ENCODE data around the gene C9orf153.

- TF ChIP-seq CTCF (IDR thresholded peaks at IDR 0.05; ENCODE audit: insufficient read depth, low read length, poor library complexity, severe bottlenecking) (no peak), EZH2phosphoT487 (conservative IDR thresholded peaks at IDR 0.05; ENCODE audit: low read length) (no peak)
These were observed 9.3 kb downstream of the C9orf153 start for GRCh38 chr9:86250123-86250522.
